Right cardiac atrium (tissue), 5 donors: ENCODE measurements around the gene PRELID1. TPM values are rescaled to one million over a fixed set of nuclear protein-coding genes. Genes with fewer than 3 reads are reported as not detected.
A peak's percentile ranks its signal among the peaks of the same experiment; 100 is the strongest.
"Not testable (repeated sequence)": the region's sequence is repeated elsewhere in the genome, so short reads cannot be mapped to it uniquely, and the experiment has no call there.

Experiments
- ATAC-seq, 2 donors: fragments of 200-7000 bp; cut with Tn5 transposase; one replicate each; pipeline versions ENCODE4 v1.8.0 to v1.9.1; 2020; ENCODE audit warnings: moderate library complexity in 2 of 2, mild to moderate bottlenecking in 1 of 2
- DNase-seq, 3 donors: peaks; one replicate each; pipeline ENCODE4 v3.0.0-alpha.2; 2020
- H3K27ac ChIP-seq: one replicate; pipeline ENCODE4 v1.5.1; 2013; ENCODE audit warnings: mild to moderate bottlenecking, low read length, control low read depth, moderate library complexity
- H3K27me3 ChIP-seq: one replicate; pipeline ENCODE4 v1.6.1; 2013; ENCODE audit not compliant: control insufficient read depth, insufficient read depth
- H3K4me1 ChIP-seq: one replicate; pipeline ENCODE4 v1.6.1; 2013; ENCODE audit warnings: low read length; ENCODE audit not compliant: control insufficient read depth, insufficient read depth
- H3K4me3 ChIP-seq: one replicate; pipeline ENCODE4 v1.5.1; 2013; ENCODE audit warnings: low read length, control low read depth
- H3K9me3 ChIP-seq: one replicate; pipeline ENCODE4 v1.6.1; 2013; ENCODE audit warnings: low read length; ENCODE audit not compliant: control insufficient read depth
- WGBS: extraction: QIAGEN DNeasy Blood & Tissue Kit; methylation state at CpG from one replicate; pipeline ENCODE4 v1.1.7; 2013; 5-methylcytosine and 5-hydroxymethylcytosine counted together
- intact Hi-C, 4 donors: fragments of 100-400 bp; cut with DNase I; formaldehyde crosslinking; loops; one replicate each; pipeline versions ENCODE4 v1.11.0 to v1.14.0; 2022 to 2023
- polyA plus RNA-seq: library from polyadenylated mRNA; stranded (reverse); fragments of 200-250 nt; gene quantifications from one replicate; pipeline ENCODE4 v1.2.3, GENCODE V29; 2013
- total RNA-seq, 4 donors: library from RNA; stranded (reverse); fragmentation: NEBNext Ultra II Directional; extraction: Animal tissue kit (Norgen Biotek cat#: 25700); gene quantifications; one replicate each; pipeline ENCODE4 v1.2.1, GENCODE V29; 2021
- donor health status: healthy with polysubstance abuse.
- donor health status: DM: no; HTN: yes; CAD: no.
- donor health status: DM: no; HTN: no; CAD: no.
- donor health status: DM: no; HTN: yes; CAD: no; lungs with severe emphysema.
- donor health status: DM: yes; HTN: yes; CAD: no.

PRELID1 gene
- total and polyA plus RNA-seq, 5 donors: 40.4 to 55.7 (median 44.1) TPM

DNA sequence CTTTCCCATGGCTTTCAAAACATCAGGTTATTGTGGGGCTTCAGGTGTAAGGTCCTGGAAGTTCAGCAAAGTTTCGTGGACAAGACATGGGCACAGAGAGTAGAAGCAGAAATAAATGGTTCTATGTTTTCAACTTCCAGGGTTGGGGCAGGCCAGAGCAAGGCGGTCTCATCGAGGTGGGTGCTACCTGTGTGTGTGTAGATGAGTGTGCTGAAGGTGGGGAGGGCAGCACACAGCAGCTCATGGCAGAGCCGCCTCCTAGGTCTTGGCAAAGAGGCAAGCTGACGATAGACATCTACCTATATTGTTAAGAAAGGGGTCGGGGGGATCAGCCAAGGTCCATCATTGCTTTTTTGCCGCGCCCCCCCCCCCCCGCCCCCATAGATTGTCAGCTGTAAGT is 3.9 kb upstream of the PRELID1 start:
- Histone ChIP-seq H3K27me3 (no peaks in the 10 kb centered on the region), H3K4me1 (peaks cover 24% of the 10 kb centered on the region), H3K27ac (peak overlapping the region; percentile 62), H3K9me3 (no peaks in the 10 kb centered on the region), H3K4me3 (no peak overlapping the region)
- 73% methylated on average over 9 of the region's 9 CpGs for WGBS
- ATAC-seq: no peak
- intact Hi-C loops: loop anchor here in 1 of 4 donors (10.0 kb wide), 1 partner anchor 185 kb away; no protein-coding TSS in a partner anchor
- DNase-seq: no peak

GRCh38 chr5:177300236-177300880 is 3.2 kb upstream of the PRELID1 start:
- ATAC-seq: peak; percentile 59 to 74
- intact Hi-C loops: loop anchor here in 1 of 4 donors (10.0 kb wide), 1 partner anchor 186 kb away; no protein-coding TSS in a partner anchor
- WGBS: 13% methylated on average over 4 of the region's 4 CpGs
- H3K27me3 ChIP-seq: no peaks in the 10 kb centered on the region
- H3K4me3 ChIP-seq: no peak overlapping the region
- peak overlapping the region; percentile 81 for H3K27ac ChIP-seq
- peak; percentile 70 to 80 (median 79) for DNase-seq
- no peaks in the 10 kb centered on the region for H3K9me3 ChIP-seq
- H3K4me1 ChIP-seq: peaks cover 24% of the 10 kb centered on the region

DNA sequence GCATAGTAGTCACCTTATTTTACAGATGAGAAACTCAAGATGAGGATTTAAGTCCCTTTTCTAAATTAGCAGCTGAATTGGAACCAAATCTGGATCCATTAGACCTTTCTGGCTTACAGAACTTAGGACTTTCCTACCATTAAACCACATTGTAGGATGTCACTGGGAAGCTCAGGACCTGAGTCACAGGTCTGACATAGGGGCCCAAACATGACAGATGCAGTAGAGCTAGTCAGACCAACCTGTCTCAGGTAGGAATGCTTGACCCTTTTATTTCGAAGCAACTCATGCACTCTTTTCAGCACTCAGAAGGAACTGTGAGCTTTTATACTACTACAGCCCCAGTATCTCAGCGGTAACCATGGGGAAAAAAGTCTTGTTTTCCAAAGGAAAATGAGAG is 2.6 kb upstream of the PRELID1 start:
- whole genome bisulfite sequencing: 85% methylated on average over 2 of the region's 2 CpGs
- Histone ChIP-seq H3K9me3 (no peaks in the 10 kb centered on the region), H3K27me3 (no peaks in the 10 kb centered on the region), H3K27ac (no peak overlapping the region), H3K4me1 (peaks cover 23% of the 10 kb centered on the region), H3K4me3 (no peak overlapping the region)
- ATAC-seq: no peak
- no peak for DNase-seq
- intact Hi-C loops: loop anchor here in 1 of 4 donors (10.0 kb wide), 1 partner anchor 186 kb away; no protein-coding TSS in a partner anchor

GRCh38 chr5:177301503-177302165 is 2.0 kb upstream of the PRELID1 start:
- DNase-seq: no peak
- Histone ChIP-seq H3K4me1 (peaks cover 18% of the 10 kb centered on the region), H3K27ac (no peak overlapping the region), H3K27me3 (no peaks in the 10 kb centered on the region), H3K9me3 (no peaks in the 10 kb centered on the region), H3K4me3 (no peak overlapping the region)
- no peak for ATAC-seq
- whole genome bisulfite sequencing: 66% methylated on average over 7 of the region's 7 CpGs
- intact Hi-C loops: loop anchor here in 1 of 4 donors (10.0 kb wide), 1 partner anchor 187 kb away; no protein-coding TSS in a partner anchor

GRCh38 chr5:177302354-177303110 is 1.1 kb upstream of the PRELID1 start:
- intact Hi-C loops: loop anchor here in 1 of 4 donors (10.0 kb wide), 1 partner anchor 188 kb away; no protein-coding TSS in a partner anchor
- H3K27ac ChIP-seq: no peak overlapping the region

GRCh38 chr5:177303925-177304391 is 359 bp downstream of the PRELID1 start:
- 1% methylated on average over 25 of the region's 25 CpGs for WGBS
- no peaks in the 10 kb centered on the region for H3K27me3 ChIP-seq
- peaks cover 18% of the 10 kb centered on the region for H3K4me1 ChIP-seq
- peak overlapping the region; percentile 69 for H3K4me3 ChIP-seq
- intact Hi-C loops: loop anchor here in 1 of 4 donors (10.0 kb wide), 1 partner anchor 189 kb away; no protein-coding TSS in a partner anchor
- no peaks in the 10 kb centered on the region for H3K9me3 ChIP-seq
- H3K27ac ChIP-seq: peak overlapping the region; percentile 69
- ATAC-seq: no peak
- peak in 1 of 3 donors; percentile 52 for DNase-seq

More at GRCh38 chr5:177302354-177303110, 1.1 kb upstream of the PRELID1 start:
- Histone ChIP-seq H3K27me3 (no peaks in the 10 kb centered on the region), H3K9me3 (no peaks in the 10 kb centered on the region), H3K4me3 (peak overlapping the region; percentile 69), H3K4me1 (peaks cover 18% of the 10 kb centered on the region)
- 27% methylated on average over 24 of the region's 24 CpGs for WGBS
- ATAC-seq (no peak), DNase-seq (no peak)

DNA sequence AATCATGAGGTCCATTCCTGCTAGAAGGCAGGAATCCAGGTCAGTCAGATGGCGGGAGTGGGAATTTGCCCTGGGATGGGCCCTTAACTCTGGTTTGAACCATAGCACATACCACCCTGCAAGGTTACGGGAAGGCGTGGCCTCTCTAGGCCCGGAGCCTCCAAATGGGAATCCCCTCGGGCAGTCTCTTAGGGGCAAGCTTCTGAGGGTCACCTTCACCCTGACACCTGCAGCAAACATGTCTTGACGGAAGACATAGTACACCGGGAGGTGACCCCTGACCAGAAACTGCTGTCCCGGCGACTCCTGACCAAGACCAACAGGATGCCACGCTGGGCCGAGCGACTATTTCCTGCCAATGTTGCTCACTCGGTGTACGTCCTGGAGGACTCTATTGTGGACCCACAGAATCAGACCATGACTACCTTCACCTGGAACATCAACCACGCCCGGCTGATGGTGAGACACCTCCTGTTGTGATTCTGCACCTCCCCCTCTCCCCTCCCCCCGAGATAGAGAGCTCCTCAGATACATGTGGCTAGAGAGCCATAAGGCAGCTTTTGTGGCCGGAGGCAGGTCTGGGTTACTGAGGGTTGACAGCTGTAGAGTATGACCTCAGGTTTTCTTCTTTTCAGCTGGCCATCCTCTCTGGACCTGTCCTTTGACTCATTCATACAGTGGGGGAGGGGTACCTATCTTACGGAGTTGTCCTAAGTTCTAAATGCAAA is 957 bp downstream of the PRELID1 start:
- DNase-seq (peak in 1 of 3 donors; percentile 42), ATAC-seq (no peak)
- Histone ChIP-seq H3K4me3 (peak overlapping the region; percentile 69), H3K4me1 (peaks cover 18% of the 10 kb centered on the region), H3K27me3 (no peaks in the 10 kb centered on the region), H3K9me3 (no peaks in the 10 kb centered on the region), H3K27ac (peak overlapping the region; percentile 69)
- intact Hi-C loops: loop anchor here in 1 of 4 donors (10.0 kb wide), 1 partner anchor 190 kb away; no protein-coding TSS in a partner anchor
- WGBS: 32% methylated on average over 19 of the region's 19 CpGs

DNA sequence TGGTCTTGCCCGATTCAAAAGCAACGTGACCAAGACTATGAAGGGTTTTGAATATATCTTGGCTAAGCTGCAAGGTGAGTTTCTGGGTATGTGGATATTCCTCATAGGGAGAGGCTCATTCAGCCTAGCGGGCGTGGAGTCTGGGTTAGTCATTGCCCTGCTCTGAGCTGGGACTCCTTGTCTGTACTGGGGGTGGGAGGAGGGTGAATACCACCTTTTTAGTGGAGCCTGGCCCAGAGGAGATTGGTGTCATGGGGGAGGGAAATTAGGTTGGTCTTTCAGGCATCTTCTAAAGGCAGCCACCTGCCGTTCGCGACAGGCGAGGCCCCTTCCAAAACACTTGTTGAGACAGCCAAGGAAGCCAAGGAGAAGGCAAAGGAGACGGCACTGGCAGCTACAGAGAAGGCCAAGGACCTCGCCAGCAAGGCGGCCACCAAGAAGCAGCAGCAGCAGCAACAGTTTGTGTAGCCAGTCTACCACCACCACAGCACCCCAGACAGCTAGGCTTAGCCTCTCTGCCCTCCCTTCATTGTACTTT is 2.6 kb downstream of the PRELID1 start:
- DNase-seq: peak in 1 of 3 donors; percentile 24
- H3K4me1 ChIP-seq: peaks cover 18% of the 10 kb centered on the region
- intact Hi-C loops: loop anchor here in 1 of 4 donors (10.0 kb wide), 1 partner anchor 191 kb away; no protein-coding TSS in a partner anchor
- ATAC-seq, H3K27me3 ChIP-seq, H3K9me3 ChIP-seq, H3K4me3 ChIP-seq, H3K27ac ChIP-seq: not testable (repeated sequence)
- 83% methylated on average over 11 of the region's 11 CpGs for WGBS

- DNase-seq: peak in 1 of 3 donors; percentile 69
These were observed 3.3 kb downstream of the PRELID1 start for GRCh38 chr5:177306674-177307543.

More at GRCh38 chr5:177306674-177307543, 3.3 kb downstream of the PRELID1 start:
- no peak for ATAC-seq
- H3K4me3 ChIP-seq: no peak overlapping the region
- no peaks in the 10 kb centered on the region for H3K9me3 ChIP-seq
- intact Hi-C loops: loop anchor here in 1 of 4 donors (10.0 kb wide), 1 partner anchor 192 kb away; no protein-coding TSS in a partner anchor
- peaks cover 14% of the 10 kb centered on the region for H3K4me1 ChIP-seq
- H3K27ac ChIP-seq: no peak overlapping the region
- H3K27me3 ChIP-seq: no peaks in the 10 kb centered on the region
- 74% methylated on average over 15 of the region's 15 CpGs for WGBS
